GM12891 (cell line): Measurements from ENCODE around the gene UBE3C.

Experiments
- POLR2A ChIP-seq: IDR thresholded peaks from 2 replicates; pipeline ENCODE4 v1.6.1; 2011; ENCODE audit warnings: low read depth, low read length, control low read depth
- TAF1 ChIP-seq: IDR thresholded peaks from 2 replicates; pipeline ENCODE4 v1.6.1; 2011; ENCODE audit warnings: low read depth, low read length, control low read depth

- no peak for TF ChIP-seq POLR2A
- no peak for TF ChIP-seq TAF1
These were observed 8.7 kb upstream of the UBE3C start for GRCh38 chr7:157129907-157130460.
